C4-2B (cell line): ENCODE measurements around the gene ALOX15B.

ENCODE experiments used
- H3K27ac ChIP-seq: fragments of 450-650 bp; 2 replicates; pipeline ENCODE4 v1.5.1; 2017
- ZFX ChIP-seq: fragments of 450-650 bp; IDR thresholded peaks from 2 replicates; pipeline ENCODE4 v1.6.1; 2017
- TF ChIP-seq, protein P1 (sequence below): fragments of 450-650 bp; conservative IDR thresholded peaks from 2 replicates; pipeline ENCODE4 v1.5.1; 2017; ENCODE audit warnings: mild to moderate bottlenecking

Gene ALOX15B

DNA sequence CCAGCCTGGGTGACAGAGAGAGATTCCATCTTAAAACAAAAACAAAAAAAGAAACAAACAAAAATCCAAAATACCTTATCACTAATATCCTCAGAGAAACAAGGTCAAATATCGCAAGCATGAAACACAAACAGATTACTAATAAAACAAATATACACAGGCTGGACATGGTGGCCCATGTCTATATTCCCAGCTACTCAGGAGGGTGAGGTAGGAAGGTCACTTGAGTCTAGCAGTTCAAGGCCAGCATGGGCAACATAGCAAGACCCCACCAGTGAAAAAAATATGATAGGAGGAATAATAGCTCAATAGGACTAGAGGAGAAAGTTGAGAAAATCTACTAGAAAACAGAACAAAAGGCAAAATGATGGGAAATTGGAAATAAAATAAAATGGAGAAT, 6.9 kb upstream of the ALOX15B start:
- H3K27ac ChIP-seq: peak overlapping the region; percentile 22
- no peak for TF ChIP-seq ZFX
- TF ChIP-seq, protein P1, sequence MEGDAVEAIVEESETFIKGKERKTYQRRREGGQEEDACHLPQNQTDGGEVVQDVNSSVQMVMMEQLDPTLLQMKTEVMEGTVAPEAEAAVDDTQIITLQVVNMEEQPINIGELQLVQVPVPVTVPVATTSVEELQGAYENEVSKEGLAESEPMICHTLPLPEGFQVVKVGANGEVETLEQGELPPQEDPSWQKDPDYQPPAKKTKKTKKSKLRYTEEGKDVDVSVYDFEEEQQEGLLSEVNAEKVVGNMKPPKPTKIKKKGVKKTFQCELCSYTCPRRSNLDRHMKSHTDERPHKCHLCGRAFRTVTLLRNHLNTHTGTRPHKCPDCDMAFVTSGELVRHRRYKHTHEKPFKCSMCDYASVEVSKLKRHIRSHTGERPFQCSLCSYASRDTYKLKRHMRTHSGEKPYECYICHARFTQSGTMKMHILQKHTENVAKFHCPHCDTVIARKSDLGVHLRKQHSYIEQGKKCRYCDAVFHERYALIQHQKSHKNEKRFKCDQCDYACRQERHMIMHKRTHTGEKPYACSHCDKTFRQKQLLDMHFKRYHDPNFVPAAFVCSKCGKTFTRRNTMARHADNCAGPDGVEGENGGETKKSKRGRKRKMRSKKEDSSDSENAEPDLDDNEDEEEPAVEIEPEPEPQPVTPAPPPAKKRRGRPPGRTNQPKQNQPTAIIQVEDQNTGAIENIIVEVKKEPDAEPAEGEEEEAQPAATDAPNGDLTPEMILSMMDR: no peak

GRCh38 chr17:8032442-8032841, 6.4 kb upstream of the ALOX15B start:
- no peak for TF ChIP-seq ZFX
- TF ChIP-seq, protein P1: no peak
- peak overlapping the region; percentile 78; the same call in 1 of the 2 replicates for H3K27ac ChIP-seq

- no peak overlapping the region for H3K27ac ChIP-seq
- TF ChIP-seq, protein P1: no peak
- no peak for TF ChIP-seq ZFX
Observed at GRCh38 chr17:8039611-8040168, 831 bp downstream of the ALOX15B start.

- TF ChIP-seq ZFX: no peak
- TF ChIP-seq, protein P1: peak; percentile 87
- peak overlapping the region; percentile 6 for H3K27ac ChIP-seq
Observed at GRCh38 chr17:8041249-8041928, 2.5 kb downstream of the ALOX15B start.

GRCh38 chr17:8041979-8042378, 3.1 kb downstream of the ALOX15B start:
- H3K27ac ChIP-seq: 0 out of 2 replicates have a peak overlapping the region, but pooled peaks have one; percentile 1

GRCh38 chr17:8044819-8045810, 6.3 kb downstream of the ALOX15B start:
- no peak for TF ChIP-seq ZFX
- TF ChIP-seq, protein P1: no peak
- no peak overlapping the region for H3K27ac ChIP-seq

More at GRCh38 chr17:8041979-8042378, 3.1 kb downstream of the ALOX15B start:
- TF ChIP-seq, protein P1: no peak
- TF ChIP-seq ZFX: no peak
